RWPE1 (cell line): ENCODE data around the gene ESR1.
A peak's percentile ranks its signal among the peaks of the same experiment; 100 is the strongest.

Source experiments
- CTCF ChIA-PET: fragments of 350-600 bp; sonication (Branson Sonifier 250); formaldehyde crosslinking; extraction: SDS; loops from one replicate; lab custom pipeline; 2021; lab: Yijun Ruan, JAX
- POLR2A ChIA-PET: fragments of 400-600 bp; formaldehyde crosslinking; extraction: SDS; loops from one replicate; lab custom pipeline; 2020; ENCODE audit warnings: antibody characterized with exemption; ENCODE audit not compliant: low non-redundant PET; lab: Yijun Ruan, JAX
- DNase-seq: peaks from one replicate; pipeline ENCODE4 v3.0.0; 2012; ENCODE audit warnings: low spot score
- H3K27ac ChIP-seq: fragments of 450-650 bp; 2 replicates; pipeline ENCODE4 v1.5.1; 2017
- TF ChIP-seq, protein P1 (sequence below): fragments of 450-650 bp; conservative IDR thresholded peaks from 2 replicates; pipeline ENCODE4 v1.5.1; 2017; ENCODE audit warnings: low read depth, mild to moderate bottlenecking

ESR1 gene

GRCh38 chr6:152087701-152088100 is 280.2 kb downstream of the ESR1 start:
- ChIA-PET CTCF (no interaction called here), POLR2A (no interaction called here)
- no peak for DNase-seq
- no peak overlapping the region for H3K27ac ChIP-seq
- TF ChIP-seq, protein P1, sequence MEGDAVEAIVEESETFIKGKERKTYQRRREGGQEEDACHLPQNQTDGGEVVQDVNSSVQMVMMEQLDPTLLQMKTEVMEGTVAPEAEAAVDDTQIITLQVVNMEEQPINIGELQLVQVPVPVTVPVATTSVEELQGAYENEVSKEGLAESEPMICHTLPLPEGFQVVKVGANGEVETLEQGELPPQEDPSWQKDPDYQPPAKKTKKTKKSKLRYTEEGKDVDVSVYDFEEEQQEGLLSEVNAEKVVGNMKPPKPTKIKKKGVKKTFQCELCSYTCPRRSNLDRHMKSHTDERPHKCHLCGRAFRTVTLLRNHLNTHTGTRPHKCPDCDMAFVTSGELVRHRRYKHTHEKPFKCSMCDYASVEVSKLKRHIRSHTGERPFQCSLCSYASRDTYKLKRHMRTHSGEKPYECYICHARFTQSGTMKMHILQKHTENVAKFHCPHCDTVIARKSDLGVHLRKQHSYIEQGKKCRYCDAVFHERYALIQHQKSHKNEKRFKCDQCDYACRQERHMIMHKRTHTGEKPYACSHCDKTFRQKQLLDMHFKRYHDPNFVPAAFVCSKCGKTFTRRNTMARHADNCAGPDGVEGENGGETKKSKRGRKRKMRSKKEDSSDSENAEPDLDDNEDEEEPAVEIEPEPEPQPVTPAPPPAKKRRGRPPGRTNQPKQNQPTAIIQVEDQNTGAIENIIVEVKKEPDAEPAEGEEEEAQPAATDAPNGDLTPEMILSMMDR = no peak

DNA sequence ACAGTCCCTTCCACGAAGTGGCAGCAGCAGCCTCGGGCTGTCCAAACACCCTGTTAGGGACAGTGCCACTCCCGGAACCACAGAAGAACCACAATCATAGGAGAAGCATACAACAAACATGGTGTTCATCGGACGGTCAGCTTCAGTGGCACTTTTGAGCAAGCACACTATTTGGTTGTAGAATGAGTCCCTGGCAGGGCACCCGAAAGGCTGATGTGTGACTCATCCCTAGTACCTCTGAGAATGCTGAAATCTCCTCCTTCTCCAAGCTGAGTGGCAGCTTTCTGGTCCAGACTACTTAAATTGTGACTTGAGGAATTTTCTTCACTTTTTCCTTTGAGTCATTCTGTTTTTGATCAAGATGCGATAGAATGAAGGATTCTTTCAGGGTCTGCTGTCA is 282.5 kb downstream of the ESR1 start:
- POLR2A ChIA-PET = no interaction called here
- CTCF ChIA-PET = interaction anchor here (1.1 kb wide), 1 partner anchor 34 kb away, joined by 3 read pairs; no protein-coding TSS in a partner anchor

GRCh38 chr6:152091201-152091600 is 283.7 kb downstream of the ESR1 start:
- ChIA-PET CTCF (no interaction called here), POLR2A (no interaction called here)
- H3K27ac ChIP-seq = no peak overlapping the region
- TF ChIP-seq, protein P1 = no peak
- no peak for DNase-seq

More for the DNA sequence above, 282.5 kb downstream of the ESR1 start:
- DNase-seq = peak; percentile 25
- TF ChIP-seq, protein P1 = no peak
- H3K27ac ChIP-seq = no peak overlapping the region

- ChIA-PET CTCF (no interaction called here), POLR2A (no interaction called here)
Observed at GRCh38 chr6:152091851-152092341, 284.4 kb downstream of the ESR1 start.

DNA sequence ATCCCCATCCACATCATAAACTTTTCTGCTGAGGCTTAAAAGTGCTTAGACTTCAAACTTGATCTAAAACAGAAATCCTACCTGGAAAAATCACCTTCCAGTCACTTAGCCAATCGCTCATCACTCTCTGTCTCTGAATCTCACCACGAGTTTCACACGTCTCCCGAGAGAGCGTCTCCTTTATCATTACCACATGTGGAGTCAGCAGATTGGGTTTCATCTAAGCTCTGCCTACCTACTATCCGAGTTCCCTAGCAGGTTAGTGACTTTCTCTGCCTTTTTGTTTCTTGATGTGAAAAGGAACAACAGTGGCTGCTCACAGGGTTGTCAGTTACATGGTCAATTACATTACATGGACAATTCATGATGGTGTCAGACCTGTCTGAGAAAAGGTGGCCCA is 286.2 kb downstream of the ESR1 start:
- TF ChIP-seq, protein P1 = no peak
- POLR2A ChIA-PET = no interaction called here
- CTCF ChIA-PET = no interaction called here
- DNase-seq = no peak
- H3K27ac ChIP-seq = peak overlapping the region; percentile 83; the same call in 1 of the 2 replicates

More at GRCh38 chr6:152091851-152092341, 284.4 kb downstream of the ESR1 start:
- TF ChIP-seq, protein P1 = no peak
- peak; percentile 24 for DNase-seq
- H3K27ac ChIP-seq = peak overlapping the region; percentile 36; the same call in 1 of the 2 replicates

GRCh38 chr6:152094276-152094675 is 286.8 kb downstream of the ESR1 start:
- peak overlapping the region; percentile 83 for H3K27ac ChIP-seq
- DNase-seq = no peak
- CTCF ChIA-PET = no interaction called here
- TF ChIP-seq, protein P1 = no peak
- POLR2A ChIA-PET = no interaction called here
